ENCODE measurements around the gene NUB1. TPM values are rescaled to one million over a fixed set of nuclear protein-coding genes. Genes with fewer than 3 reads are reported as not detected.
A peak's percentile ranks its signal among the peaks of the same experiment; 100 is the strongest.

NUB1 gene
- total RNA-seq, 1 donor = 50.7 TPM

DNA sequence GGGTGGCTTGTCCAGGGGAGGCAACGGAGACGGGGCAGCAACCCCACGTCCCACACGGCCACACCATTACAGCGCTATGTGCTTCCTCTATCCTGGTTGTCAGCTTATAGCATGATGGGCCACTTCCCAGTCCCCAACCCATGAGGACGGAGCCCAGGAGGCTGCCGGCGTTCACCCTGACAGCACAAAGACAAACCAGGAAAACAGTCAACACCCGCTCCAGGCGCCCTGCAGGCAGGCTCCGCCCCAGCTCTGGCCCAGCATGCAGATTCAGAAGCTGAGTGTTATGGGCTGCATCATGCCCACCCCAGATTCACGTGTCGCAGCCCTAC lies 53.4 kb downstream of the NUB1 start:
- Histone ChIP-seq H4K20me1 (ENCODE audit: insufficient read depth, low read length) (no peaks in the 10 kb centered on the region), H3K9me3 (ENCODE audit: low read depth, low read length) (no peaks in the 10 kb centered on the region), H3K4me1 (ENCODE audit: insufficient read depth, low read length) (no peaks in the 10 kb centered on the region), H3K4me2 (ENCODE audit: insufficient read depth, low read length) (no peak overlapping the region), H3K27ac (ENCODE audit: low read depth, low read length) (no peak overlapping the region), H3K79me2 (ENCODE audit: insufficient read depth, low read length) (no peaks in the 10 kb centered on the region), H3K36me3 (ENCODE audit: insufficient read depth, low read length) (no peaks in the 10 kb centered on the region), H3K27me3 (ENCODE audit: insufficient read depth, low read length) (peaks cover 11% of the 10 kb centered on the region), H3K4me3 (ENCODE audit: insufficient read depth, low read length) (no peak overlapping the region), H2AFZ (ENCODE audit: low read length) (no peak overlapping the region)
- DNase-seq (ENCODE audit: insufficient read length, low spot score, missing footprints) = peak; percentile 15
- TF ChIP-seq CTCF (IDR thresholded peaks at IDR 0.05; ENCODE audit: extremely low read depth, low read depth, low read length) = no peak

GRCh38 chr7:151396328-151396970 lies 54.8 kb downstream of the NUB1 start:
- H3K4me3 ChIP-seq (ENCODE audit: insufficient read depth, low read length) = no peak overlapping the region
- peak; percentile 68 for DNase-seq (ENCODE audit: insufficient read length, low spot score, missing footprints)
- no peak for TF ChIP-seq CTCF (IDR thresholded peaks at IDR 0.05; ENCODE audit: extremely low read depth, low read depth, low read length)

DNA sequence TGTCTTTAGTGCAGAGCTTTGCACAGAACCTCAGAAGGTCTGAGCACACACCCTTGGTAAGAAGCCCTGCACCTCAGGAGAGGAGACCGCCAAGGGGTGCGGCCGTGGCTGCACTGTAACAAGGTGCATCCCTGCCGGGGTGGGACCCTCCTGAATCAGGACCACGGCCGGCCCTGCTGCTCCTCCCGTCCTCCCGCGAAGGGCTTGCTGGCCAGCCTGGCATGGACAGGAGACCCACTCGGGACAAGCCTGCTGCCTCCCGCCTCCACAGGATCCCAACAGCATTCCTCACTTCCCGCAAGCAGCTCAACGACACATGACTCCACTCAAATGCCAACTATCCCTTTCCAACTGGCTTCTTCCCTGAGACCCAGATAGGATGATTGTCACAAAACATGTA lies 55.4 kb downstream of the NUB1 start:
- no peaks in the 10 kb centered on the region for H3K79me2 ChIP-seq (ENCODE audit: insufficient read depth, low read length)
- no peak overlapping the region for H3K4me3 ChIP-seq (ENCODE audit: insufficient read depth, low read length)
- no peak overlapping the region for H3K4me2 ChIP-seq (ENCODE audit: insufficient read depth, low read length)
- no peak overlapping the region for H2AFZ ChIP-seq (ENCODE audit: low read length)
- DNase-seq (ENCODE audit: insufficient read length, low spot score, missing footprints) = peak; percentile 56
- H3K27me3 ChIP-seq (ENCODE audit: insufficient read depth, low read length) = peaks cover 7% of the 10 kb centered on the region
- no peak for TF ChIP-seq CTCF (IDR thresholded peaks at IDR 0.05; ENCODE audit: extremely low read depth, low read depth, low read length)
- H4K20me1 ChIP-seq (ENCODE audit: insufficient read depth, low read length) = no peaks in the 10 kb centered on the region
- no peaks in the 10 kb centered on the region for H3K36me3 ChIP-seq (ENCODE audit: insufficient read depth, low read length)
- no peak overlapping the region for H3K27ac ChIP-seq (ENCODE audit: low read depth, low read length)
- no peaks in the 10 kb centered on the region for H3K4me1 ChIP-seq (ENCODE audit: insufficient read depth, low read length)
- no peaks in the 10 kb centered on the region for H3K9me3 ChIP-seq (ENCODE audit: low read depth, low read length)

More at GRCh38 chr7:151396328-151396970, 54.8 kb downstream of the NUB1 start:
- Histone ChIP-seq H3K79me2 (ENCODE audit: insufficient read depth, low read length) (no peaks in the 10 kb centered on the region), H2AFZ (ENCODE audit: low read length) (no peak overlapping the region), H4K20me1 (ENCODE audit: insufficient read depth, low read length) (no peaks in the 10 kb centered on the region), H3K27me3 (ENCODE audit: insufficient read depth, low read length) (peaks cover 7% of the 10 kb centered on the region), H3K36me3 (ENCODE audit: insufficient read depth, low read length) (no peaks in the 10 kb centered on the region), H3K4me1 (ENCODE audit: insufficient read depth, low read length) (no peaks in the 10 kb centered on the region), H3K9me3 (ENCODE audit: low read depth, low read length) (no peaks in the 10 kb centered on the region), H3K27ac (ENCODE audit: low read depth, low read length) (no peak overlapping the region), H3K4me2 (ENCODE audit: insufficient read depth, low read length) (no peak overlapping the region)

DNA sequence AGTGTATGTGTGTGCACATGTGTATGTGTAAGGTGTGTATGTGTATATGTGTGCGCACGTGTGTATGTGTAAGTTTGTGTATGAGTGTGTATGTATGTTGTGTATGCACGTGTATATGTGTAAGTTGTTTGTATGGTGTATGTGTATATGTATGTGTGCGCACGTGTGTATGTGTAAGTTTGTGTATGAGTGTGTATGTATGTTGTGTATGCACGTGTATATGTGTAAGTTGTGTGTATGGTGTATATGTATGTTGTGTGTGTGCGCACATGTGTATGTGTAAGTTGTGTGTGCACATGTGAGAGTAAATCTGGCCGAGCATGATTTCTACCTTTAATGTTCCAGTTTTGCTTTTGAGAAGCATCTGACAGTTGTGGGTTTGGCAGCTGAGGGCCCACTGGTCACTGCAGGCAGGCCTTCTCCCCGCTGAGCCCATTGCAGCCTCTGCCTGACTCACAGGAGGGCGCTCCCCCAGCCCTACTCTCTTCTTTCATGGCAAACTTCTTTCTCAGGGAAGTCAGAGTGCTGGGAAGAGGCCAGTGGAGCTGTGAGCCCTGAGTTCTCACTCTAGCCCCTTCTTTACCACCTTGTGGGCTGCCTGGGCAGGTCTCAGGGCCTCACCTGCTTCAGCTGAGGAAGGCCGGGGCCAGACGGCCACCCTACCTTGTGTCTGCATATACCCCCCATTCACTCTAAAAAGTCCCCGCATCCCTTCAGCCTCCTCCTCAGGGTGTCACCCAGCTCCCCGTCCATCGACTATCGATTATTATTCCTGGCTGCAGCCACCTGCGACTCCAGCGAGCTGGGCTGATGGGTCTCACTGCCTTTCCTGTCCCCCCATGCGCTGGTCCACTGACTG lies 57.1 kb downstream of the NUB1 start:
- TF ChIP-seq CTCF (IDR thresholded peaks at IDR 0.05; ENCODE audit: extremely low read depth, low read depth, low read length) = no peak
- DNase-seq (ENCODE audit: insufficient read length, low spot score, missing footprints) = peak; percentile 82
- Histone ChIP-seq H3K4me2 (ENCODE audit: insufficient read depth, low read length) (no peak overlapping the region), H3K27me3 (ENCODE audit: insufficient read depth, low read length) (peaks cover 2% of the 10 kb centered on the region), H3K4me3 (ENCODE audit: insufficient read depth, low read length) (no peak overlapping the region), H2AFZ (ENCODE audit: low read length) (no peak overlapping the region), H3K36me3 (ENCODE audit: insufficient read depth, low read length) (no peaks in the 10 kb centered on the region), H3K9me3 (ENCODE audit: low read depth, low read length) (no peaks in the 10 kb centered on the region), H3K27ac (ENCODE audit: low read depth, low read length) (no peak overlapping the region), H3K79me2 (ENCODE audit: insufficient read depth, low read length) (no peaks in the 10 kb centered on the region), H3K4me1 (ENCODE audit: insufficient read depth, low read length) (peaks cover 6% of the 10 kb centered on the region), H4K20me1 (ENCODE audit: insufficient read depth, low read length) (no peaks in the 10 kb centered on the region)
